K562 (cell line): ENCODE results near the gene CTF1. TPM values are rescaled to one million over a fixed set of nuclear protein-coding genes. Genes with fewer than 3 reads are reported as not detected.

Experiments used
- ATF1 ChIP-seq, 2 experiments: fragments of 450-650 bp in 1 of 2; IDR thresholded peaks; 2 replicates each; pipeline ENCODE4 v1.6.1; 2016; ENCODE audit warnings: missing compliant biosample characterization in 1 of 2, missing genetic modification characterization in 1 of 2
- CREM ChIP-seq: IDR thresholded peaks from 2 replicates; pipeline ENCODE4 v1.6.1; 2014; ENCODE audit warnings: antibody characterized with exemption, low read depth
- DEAF1 ChIP-seq: fragments of 450-650 bp; formaldehyde crosslinking; IDR thresholded peaks from 2 replicates; pipeline ENCODE4 v1.4.0; 2020; ENCODE audit warnings: mild to moderate bottlenecking, moderate library complexity
- FOXP1 ChIP-seq: sonication (generic); formaldehyde crosslinking; IDR thresholded peaks from 2 replicates; pipeline ENCODE4 v1.8.0; 2022; ENCODE audit warnings: mild to moderate bottlenecking, missing genetic modification reagents
- GABPA ChIP-seq: fragments of 200-800 bp; sonication (Bioruptor generic); conservative IDR thresholded peaks from 2 replicates; pipeline ENCODE4 v1.6.1; 2016; ENCODE audit warnings: low read depth, missing genetic modification characterization, missing compliant biosample characterization
- GTF2A2 ChIP-seq: IDR thresholded peaks from 2 replicates; pipeline ENCODE4 v1.6.1; 2016; ENCODE audit warnings: mild to moderate bottlenecking, missing genetic modification characterization, missing compliant biosample characterization
- HDGF ChIP-seq: fragments of 450-650 bp; IDR thresholded peaks from 2 replicates; pipeline ENCODE4 v1.6.1; 2016
- KLF16 ChIP-seq: IDR thresholded peaks from 2 replicates; pipeline ENCODE4 v1.6.1; 2016; ENCODE audit warnings: antibody characterized with exemption
- MYNN ChIP-seq, 2 experiments: sonication (generic); formaldehyde crosslinking in 1 of 2; IDR thresholded peaks; 2 replicates each; pipeline versions ENCODE4 v1.5.0 to v1.6.1; 2016 to 2020; ENCODE audit warnings: antibody characterized with exemption in 1 of 2, missing genetic modification reagents in 1 of 2
- REST ChIP-seq, 2 experiments: fragments of 450-650 bp; formaldehyde crosslinking in 1 of 2; IDR thresholded peaks; 2 replicates each; pipeline versions ENCODE4 v1.4.0 to v1.6.1; 2014 to 2020; ENCODE audit warnings: mild to moderate bottlenecking in 2 of 2, borderline replicate concordance in 1 of 2, low read depth in 1 of 2
- SREBF1 ChIP-seq: fragments of 150-350 bp; IDR thresholded peaks from 2 replicates; pipeline ENCODE4 v1.6.1; 2014; ENCODE audit warnings: antibody characterized with exemption, low read depth, low read length, borderline replicate concordance
- TOE1 ChIP-seq, 2 experiments: fragments of 450-650 bp in 1 of 2; sonication (generic) in 1 of 2; formaldehyde crosslinking in 1 of 2; IDR thresholded peaks; 2 replicates each; pipeline versions ENCODE4 v1.7.1 to v1.8.0; 2016 to 2022; ENCODE audit warnings: borderline replicate concordance in 2 of 2, mild to moderate bottlenecking in 2 of 2, antibody characterized with exemption in 1 of 2, inconsistent platforms in 1 of 2, low read depth in 1 of 2, missing genetic modification reagents in 1 of 2, moderate library complexity in 1 of 2
- ZNF408 ChIP-seq: fragments of 250-450 bp; sonication (Bioruptor Pico); IDR thresholded peaks from 2 replicates; pipeline ENCODE4 v1.4.0; 2020; ENCODE audit warnings: low read depth, mild to moderate bottlenecking, moderate library complexity
- polyA plus RNA-seq, 8 experiments: library from polyadenylated mRNA; depleted of rRNA in 4 of 8; stranded (reverse) in 5 of 8; unstranded in 3 of 8; fragments of >200 nt; fragmentation: Nextera tagmentation in 2 of 8; fragmentation: Illumina TruSeq in 1 of 8; extraction: Ambion mirVana in 2 of 8; extraction: Trizol in 1 of 8; gene quantifications; 2 replicates each; pipeline versions ENCODE4 v1.2.1 to v1.2.3, GENCODE V29; 2011 to 2014; ENCODE audit warnings: inconsistent platforms in 1 of 8, missing spikeins in 1 of 8
- total RNA-seq, 7 experiments: library from RNA; depleted of rRNA in 6 of 7; stranded (reverse); fragments of >200 nt in 6 of 7; fragmentation: Illumina TruSeq in 2 of 7; extraction: Trizol in 2 of 7; gene quantifications; 2 replicates each; pipeline versions ENCODE4 v1.2.1 to v1.2.3, GENCODE V29; 2011 to 2021; ENCODE audit warnings: low replicate concordance in 1 of 7
- TF ChIP-seq, protein P1 (sequence below): sonication (generic); formaldehyde crosslinking; IDR thresholded peaks from 2 replicates; pipeline ENCODE4 v1.8.0; 2022; ENCODE audit warnings: missing genetic modification reagents, mild to moderate bottlenecking, moderate library complexity, borderline replicate concordance

CTF1 gene
- total and polyA plus RNA-seq, 9 of the 15 experiments (the other 6 are each of a cell fraction or from before 2014, with no cell fraction given), result 0.24 to 2.5 (median 0.44) TPM

GRCh38 chr16:30941600-30942425 is 45.4 kb downstream of the CTF1 start (continued):
- TF ChIP-seq SREBF1, result 0 out of 2 replicates have a peak, but pooled peaks have one; percentile 57
- TF ChIP-seq DEAF1 (CRISPR knock-in tag), result peak; percentile 62; the same call in 1 of the 2 replicates
- peak; percentile 70 for TF ChIP-seq CREM
- TF ChIP-seq FOXP1 (CRISPR knock-in tag), result no peak
- no peak for TF ChIP-seq ZNF408 (CRISPR knock-in tag)
- TF ChIP-seq, protein P1, sequence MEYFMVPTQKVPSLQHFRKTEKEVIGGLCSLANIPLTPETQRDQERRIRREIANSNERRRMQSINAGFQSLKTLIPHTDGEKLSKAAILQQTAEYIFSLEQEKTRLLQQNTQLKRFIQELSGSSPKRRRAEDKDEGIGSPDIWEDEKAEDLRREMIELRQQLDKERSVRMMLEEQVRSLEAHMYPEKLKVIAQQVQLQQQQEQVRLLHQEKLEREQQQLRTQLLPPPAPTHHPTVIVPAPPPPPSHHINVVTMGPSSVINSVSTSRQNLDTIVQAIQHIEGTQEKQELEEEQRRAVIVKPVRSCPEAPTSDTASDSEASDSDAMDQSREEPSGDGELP (CRISPR knock-in tag), result peak; percentile 85
- TF ChIP-seq ATF1 (CRISPR knock-in tag; IDR thresholded peaks at IDR 0.05), result no peak
- 0 out of 2 replicates have a peak, but pooled peaks have one; percentile 19 for TF ChIP-seq ATF1 (tag; IDR thresholded peaks at IDR 0.05)
- TF ChIP-seq REST (IDR thresholded peaks at IDR 0.05; ENCODE audit: borderline replicate concordance), result peak; percentile 60; the same call in 1 of the 2 replicates
- TF ChIP-seq REST (CRISPR knock-in tag; IDR thresholded peaks at IDR 0.05; ENCODE audit: low read depth), result no peak
- TF ChIP-seq KLF16, result 0 out of 2 replicates have a peak, but pooled peaks have one; percentile 47
- peak; percentile 35; the same call in 1 of the 2 replicates for TF ChIP-seq GABPA (tag)
- 0 out of 2 replicates have a peak, but pooled peaks have one; percentile 24 for TF ChIP-seq MYNN (IDR thresholded peaks at IDR 0.05)
- no peak for TF ChIP-seq MYNN (CRISPR knock-in tag; IDR thresholded peaks at IDR 0.05)
- TF ChIP-seq GTF2A2 (tag), result no peak
- TF ChIP-seq HDGF, result 0 out of 2 replicates have a peak, but pooled peaks have one; percentile 84
- TF ChIP-seq TOE1 (IDR thresholded peaks at IDR 0.05; ENCODE audit: borderline replicate concordance), result peak; percentile 43; the same call in 1 of the 2 replicates
- TF ChIP-seq TOE1 (CRISPR knock-in tag; IDR thresholded peaks at IDR 0.05; ENCODE audit: borderline replicate concordance, low read depth), result no peak
